Ascending aorta (tissue), 2 donors: ENCODE data around the gene ABHD12. TPM values are rescaled to one million over a fixed set of nuclear protein-coding genes. Genes with fewer than 3 reads are reported as not detected.
"Not testable (repeated sequence)": the region's sequence is repeated elsewhere in the genome, so short reads cannot be mapped to it uniquely, and the experiment has no call there.

ENCODE experiments used
- DNase-seq, 2 donors: peaks; one replicate each; pipeline ENCODE4 v3.0.0-alpha.2; 2019; ENCODE audit warnings: low spot score in 2 of 2
- H3K27ac ChIP-seq, 2 donors: fragments of 200-600 bp; sonication (generic); one replicate each; pipeline ENCODE4 v1.5.1; 2016 to 2017; ENCODE audit warnings: mild to moderate bottlenecking in 1 of 2
- H3K27me3 ChIP-seq: fragments of 200-600 bp; sonication (generic); one replicate; pipeline ENCODE4 v1.5.1; 2017
- H3K36me3 ChIP-seq, 2 donors: fragments of 200-600 bp; sonication (generic); one replicate each; pipeline ENCODE4 v1.5.1; 2016
- H3K4me1 ChIP-seq, 2 donors: fragments of 200-600 bp; sonication (generic); one replicate each; pipeline ENCODE4 v1.5.1; 2016 to 2017; ENCODE audit warnings: mild to moderate bottlenecking in 1 of 2
- H3K4me3 ChIP-seq, 2 donors: fragments of 200-600 bp; sonication (generic); one replicate each; pipeline ENCODE4 v1.5.1; 2016 to 2017; ENCODE audit warnings: mild to moderate bottlenecking in 1 of 2
- H3K9me3 ChIP-seq, 2 donors: fragments of 200-600 bp; sonication (generic); one replicate each; pipeline ENCODE4 v1.5.1; 2016
- intact Hi-C: fragments of 100-400 bp; cut with DNase I; formaldehyde crosslinking; loops from one replicate; pipeline ENCODE4 v1.15.1; 2023
- total RNA-seq: library from RNA; depleted of rRNA; stranded (reverse); fragments of >200 nt; gene quantifications from one replicate; pipeline ENCODE4 v1.1.0, GENCODE V29; 2016
- TF ChIP-seq, protein P1 (sequence below), 3 experiments: fragments of 200-600 bp in 2 of 3; fragments of 450-650 bp in 1 of 3; sonication (generic) in 2 of 3; IDR thresholded peaks; one replicate each; pipeline ENCODE4 v1.5.1; 2016 to 2019; ENCODE audit warnings: antibody characterized with exemption in 3 of 3, mild to moderate bottlenecking in 1 of 3, moderate library complexity in 1 of 3

Gene ABHD12
- total RNA-seq, 1 donor from 2014 or later = 24.3 TPM

DNA sequence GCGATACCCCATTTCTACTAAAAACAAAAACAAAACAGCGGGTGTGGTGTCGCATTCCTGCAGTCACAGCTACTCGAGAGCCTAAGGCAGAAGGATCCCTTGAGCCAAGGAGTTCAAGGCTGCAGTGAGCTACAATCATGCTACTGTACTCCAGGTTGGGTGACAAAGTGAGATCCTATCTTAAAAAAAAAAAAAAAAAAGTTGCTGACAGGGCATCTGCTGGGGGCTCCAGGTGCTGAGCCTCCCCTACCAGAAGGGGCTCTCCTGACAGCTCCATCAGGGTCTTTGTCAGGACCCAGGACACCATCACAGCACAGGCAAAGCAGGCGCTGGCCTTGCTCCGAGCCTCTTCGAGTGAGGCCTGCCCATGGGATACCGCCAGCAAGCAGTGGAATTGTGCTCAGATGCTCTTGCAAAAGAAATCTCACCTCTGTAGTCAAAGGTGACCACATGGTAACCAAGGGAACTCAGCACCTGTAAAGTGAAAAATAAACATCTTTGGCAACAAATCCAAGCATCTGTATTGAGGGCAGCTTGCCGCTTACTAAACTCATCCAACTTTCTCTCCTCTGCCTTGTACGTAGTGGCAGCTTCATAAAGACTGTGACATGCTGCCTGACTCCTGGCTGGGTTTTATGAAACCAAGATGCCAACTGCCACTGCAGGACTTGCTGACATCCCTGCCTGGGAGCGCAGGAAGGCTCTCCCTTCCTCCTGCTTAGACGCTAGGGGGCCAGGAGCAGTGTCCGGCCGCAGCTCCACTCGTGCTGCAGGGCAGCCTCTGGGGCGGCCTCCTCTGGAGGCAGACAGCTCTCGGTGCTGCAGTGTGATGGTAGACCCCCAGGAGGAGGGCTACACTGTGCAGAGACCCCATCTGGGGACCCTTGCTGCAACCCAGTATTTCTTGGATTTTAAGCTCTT lies 75.9 kb downstream of the ABHD12 start:
- H3K9me3 ChIP-seq = no peaks in the 10 kb centered on the region
- H3K4me3 ChIP-seq = no peak overlapping the region
- no peaks in the 10 kb centered on the region for H3K27me3 ChIP-seq
- peak in 1 of 2 donors; percentile 56 for DNase-seq
- H3K4me1 ChIP-seq = peaks cover 10 to 19% of the 10 kb centered on the region in 2 donors
- intact Hi-C loops = no loop called here
- TF ChIP-seq, protein P1, sequence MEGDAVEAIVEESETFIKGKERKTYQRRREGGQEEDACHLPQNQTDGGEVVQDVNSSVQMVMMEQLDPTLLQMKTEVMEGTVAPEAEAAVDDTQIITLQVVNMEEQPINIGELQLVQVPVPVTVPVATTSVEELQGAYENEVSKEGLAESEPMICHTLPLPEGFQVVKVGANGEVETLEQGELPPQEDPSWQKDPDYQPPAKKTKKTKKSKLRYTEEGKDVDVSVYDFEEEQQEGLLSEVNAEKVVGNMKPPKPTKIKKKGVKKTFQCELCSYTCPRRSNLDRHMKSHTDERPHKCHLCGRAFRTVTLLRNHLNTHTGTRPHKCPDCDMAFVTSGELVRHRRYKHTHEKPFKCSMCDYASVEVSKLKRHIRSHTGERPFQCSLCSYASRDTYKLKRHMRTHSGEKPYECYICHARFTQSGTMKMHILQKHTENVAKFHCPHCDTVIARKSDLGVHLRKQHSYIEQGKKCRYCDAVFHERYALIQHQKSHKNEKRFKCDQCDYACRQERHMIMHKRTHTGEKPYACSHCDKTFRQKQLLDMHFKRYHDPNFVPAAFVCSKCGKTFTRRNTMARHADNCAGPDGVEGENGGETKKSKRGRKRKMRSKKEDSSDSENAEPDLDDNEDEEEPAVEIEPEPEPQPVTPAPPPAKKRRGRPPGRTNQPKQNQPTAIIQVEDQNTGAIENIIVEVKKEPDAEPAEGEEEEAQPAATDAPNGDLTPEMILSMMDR (IDR thresholded peaks at IDR 0.05) = no peak
- H3K27ac ChIP-seq = no peak overlapping the region
- no peaks in the 10 kb centered on the region for H3K36me3 ChIP-seq

DNA sequence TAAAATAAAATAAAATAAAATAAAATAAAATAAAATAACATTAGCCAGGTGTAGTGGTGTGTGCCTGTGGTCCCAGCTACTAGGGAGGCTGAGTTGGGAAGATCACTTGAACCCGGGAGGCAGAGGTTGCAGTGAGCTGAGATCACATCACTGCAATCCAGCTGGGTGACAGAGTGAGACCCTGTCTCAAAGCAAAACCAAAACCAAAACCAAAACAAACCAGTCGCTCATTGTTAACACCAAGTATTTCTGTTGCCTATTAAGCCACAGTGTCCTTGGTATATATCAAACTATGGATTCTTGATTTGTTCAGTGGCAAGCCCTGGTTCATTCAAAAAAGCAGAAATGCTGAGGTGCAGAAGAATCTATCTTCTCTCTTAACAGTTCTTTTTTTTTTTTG lies 77.0 kb downstream of the ABHD12 start:
- TF ChIP-seq, protein P1 (IDR thresholded peaks at IDR 0.05) = no peak
- no peak overlapping the region for H3K4me3 ChIP-seq

DNA sequence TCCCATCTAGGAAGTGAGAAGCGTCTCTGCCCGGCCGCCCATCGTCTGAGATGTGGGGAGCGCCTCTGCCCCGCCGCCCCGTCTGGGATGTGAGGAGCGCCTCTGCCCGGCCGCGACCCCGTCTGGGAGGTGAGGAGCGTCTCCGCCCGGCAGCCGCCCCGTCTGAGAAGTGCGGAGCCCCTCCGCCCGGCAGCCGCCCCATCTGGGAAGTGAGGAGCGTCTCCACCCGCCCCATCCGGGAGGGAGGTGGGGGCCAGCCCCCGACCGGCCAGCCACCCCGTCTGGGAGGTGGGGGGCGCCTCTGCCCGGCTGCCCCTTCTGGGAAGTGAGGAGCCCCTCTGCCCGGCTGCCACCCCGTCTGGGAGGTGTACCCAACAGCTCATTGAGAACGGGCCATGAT lies 77.9 kb downstream of the ABHD12 start:
- H3K27me3 ChIP-seq, H3K4me3 ChIP-seq, H3K36me3 ChIP-seq, intact Hi-C loops, H3K27ac ChIP-seq, H3K9me3 ChIP-seq, DNase-seq: not testable (repeated sequence)
- peaks cover 10 to 21% of the 10 kb centered on the region in 2 donors for H3K4me1 ChIP-seq

More for the DNA sequence above, 77.0 kb downstream of the ABHD12 start:
- no peak overlapping the region for H3K27ac ChIP-seq
- H3K36me3 ChIP-seq = no peaks in the 10 kb centered on the region
- peaks cover 10 to 21% of the 10 kb centered on the region in 2 donors for H3K4me1 ChIP-seq
- no peaks in the 10 kb centered on the region for H3K27me3 ChIP-seq
- intact Hi-C loops = no loop called here
- no peaks in the 10 kb centered on the region for H3K9me3 ChIP-seq
- DNase-seq = no peak

DNA sequence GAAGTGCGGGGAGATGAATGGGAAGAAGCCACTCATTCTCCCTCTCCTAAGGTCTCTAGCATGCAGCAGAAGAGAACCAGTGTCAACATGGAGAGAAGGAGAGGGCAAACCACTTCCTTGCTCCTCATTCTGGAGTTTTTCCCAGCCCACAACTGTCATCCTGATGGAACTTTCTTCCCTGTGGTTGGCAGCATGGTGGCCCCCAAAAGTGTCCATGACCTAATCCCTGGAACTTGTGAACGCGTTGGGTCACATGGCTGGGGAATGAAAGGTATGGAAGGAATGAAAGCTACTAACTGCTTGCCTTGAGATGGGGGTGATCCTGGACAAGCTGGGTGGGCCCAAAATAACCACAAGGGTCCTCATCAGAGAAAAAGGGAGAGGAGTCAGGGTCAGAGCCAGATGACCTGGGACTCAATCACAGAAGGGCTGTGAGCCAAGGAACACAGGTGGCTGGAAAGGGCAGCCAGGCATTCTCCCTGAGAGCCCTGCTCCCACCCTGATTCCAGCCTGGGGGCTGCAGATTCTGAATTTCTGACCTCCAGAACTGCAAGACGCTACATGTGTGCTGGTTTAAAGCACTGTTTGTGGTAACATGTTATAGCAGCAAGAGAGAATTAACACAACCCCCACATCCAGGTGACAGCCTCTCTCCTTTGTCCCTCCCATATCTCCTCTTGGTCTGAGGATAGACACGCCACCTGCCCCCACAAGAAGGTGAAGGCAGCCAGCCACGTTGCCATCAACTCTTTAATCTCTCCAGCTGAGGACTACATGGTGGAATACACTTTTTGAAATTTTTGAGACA lies 79.5 kb downstream of the ABHD12 start:
- Histone ChIP-seq H3K9me3 (no peaks in the 10 kb centered on the region), H3K4me1 (peaks cover 10 to 21% of the 10 kb centered on the region in 2 donors), H3K36me3 (peaks cover 0 to 9% of the 10 kb centered on the region in 2 donors), H3K27me3 (no peaks in the 10 kb centered on the region), H3K27ac (peak overlapping the region; percentile 59 to 66), H3K4me3 (peak overlapping the region in 1 of 2 donors; percentile 32)
- DNase-seq = peak in 1 of 2 donors; percentile 63
- TF ChIP-seq, protein P1 (IDR thresholded peaks at IDR 0.05) = no peak
- intact Hi-C loops = no loop called here

DNA sequence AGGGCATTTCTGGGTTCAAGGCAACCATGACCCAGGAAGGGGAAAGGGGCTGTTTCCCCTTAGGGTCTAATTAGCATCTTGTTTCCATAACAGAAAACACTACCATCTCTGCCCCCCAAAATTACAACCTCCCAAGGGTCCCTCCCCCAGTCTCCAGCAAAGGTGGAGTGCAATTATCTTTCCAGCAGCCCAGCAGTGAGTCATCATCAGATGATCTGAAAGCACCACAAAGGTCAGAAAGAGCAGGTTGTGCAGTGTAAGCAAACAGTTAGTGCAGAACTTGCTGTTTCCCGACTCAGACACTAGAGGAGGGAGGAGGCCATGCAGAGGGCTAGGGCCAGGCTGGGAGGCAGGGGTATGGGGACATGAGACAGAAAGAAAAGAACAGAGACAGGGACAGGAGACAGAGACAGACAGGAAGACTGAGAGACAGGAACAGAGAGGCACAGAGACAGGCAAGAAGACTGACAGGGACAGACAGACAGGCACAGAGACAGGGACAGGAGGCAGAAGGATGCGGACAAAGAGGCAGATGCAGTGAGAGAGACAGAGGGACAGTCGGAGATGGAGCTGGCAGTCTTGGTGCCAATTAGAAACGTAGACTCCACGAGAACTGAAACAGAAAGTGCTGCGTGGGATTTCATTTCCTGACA lies 80.2 kb downstream of the ABHD12 start:
- Histone ChIP-seq H3K27ac (peak overlapping the region; percentile 59 to 66), H3K4me1 (peaks cover 10 to 21% of the 10 kb centered on the region in 2 donors), H3K36me3 (peaks cover 0 to 9% of the 10 kb centered on the region in 2 donors), H3K4me3 (peak overlapping the region in 1 of 2 donors; percentile 32), H3K9me3 (no peaks in the 10 kb centered on the region), H3K27me3 (no peaks in the 10 kb centered on the region)
- peak; percentile 43 to 77 for DNase-seq
- TF ChIP-seq, protein P1 (IDR thresholded peaks at IDR 0.05) = peak; percentile 29 to 58 (median 31)
- intact Hi-C loops = no loop called here
